Measurements from ENCODE around the gene ADAMTS3.

Gene ADAMTS3

DNA sequence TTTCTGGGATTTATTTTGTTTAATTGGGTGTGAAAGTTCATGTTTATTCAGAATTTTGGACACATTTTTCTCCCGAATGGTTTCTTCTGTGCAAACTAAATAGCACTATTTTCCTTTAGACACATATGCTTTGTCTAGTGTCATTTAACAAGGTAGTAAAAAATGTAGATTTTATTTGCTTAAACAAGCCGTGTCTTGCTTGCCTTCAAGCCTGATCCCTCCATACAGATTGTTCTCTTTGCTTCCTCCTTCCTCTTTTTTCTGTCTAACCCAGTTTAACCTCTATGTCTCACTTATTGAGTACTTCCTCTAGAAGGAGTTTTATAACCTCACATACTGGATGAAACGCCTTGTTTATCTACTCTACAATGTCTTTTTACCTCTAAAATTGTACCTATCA, 325.4 kb downstream of the ADAMTS3 start:
- no peak for TF ChIP-seq FOXM1 (IDR thresholded peaks at IDR 0.05; ENCODE audit: borderline replicate concordance, low read depth)
- no peak for TF ChIP-seq CEBPB (IDR thresholded peaks at IDR 0.05)

- TF ChIP-seq ZBTB7A (IDR thresholded peaks at IDR 0.05; ENCODE audit: low read depth) = no peak
Measured at GRCh38 chr4:72239487-72240116, 329.4 kb downstream of the ADAMTS3 start.
